KBM-7 (cell line): ENCODE results near the gene RPS18.
A peak's percentile ranks its signal among the peaks of the same experiment; 100 is the strongest.
"Not testable (repeated sequence)": the region's sequence is repeated elsewhere in the genome, so short reads cannot be mapped to it uniquely, and the experiment has no call there.

ENCODE experiments used
- DNase-seq: peaks from one replicate; pipeline ENCODE4 v3.0.0-alpha.2; 2015
- in situ Hi-C: fragments of 300-500 bp; cut with MboI; formaldehyde crosslinking; loops from 2 replicates; pipeline ENCODE4 v1.14.3; 2020; ENCODE audit warnings: low sequenced_read_pairs, low pct_unique_long_range_greater_than_20kb, mixed read lengths

Gene RPS18

GRCh38 chr6:33264015-33264414 is 7.9 kb upstream of the RPS18 start:
- no peak for DNase-seq
- in situ Hi-C loops: no loop called here

- in situ Hi-C loops: loop anchor here (10.0 kb wide), 1 partner anchor 134 kb away; no protein-coding TSS in a partner anchor
- no peak for DNase-seq
Measured at GRCh38 chr6:33271117-33271467, 783 bp upstream of the RPS18 start.

GRCh38 chr6:33272275-33273128 is 627 bp downstream of the RPS18 start:
- in situ Hi-C loops: loop anchor here (10.0 kb wide), 1 partner anchor 132 kb away; no protein-coding TSS in a partner anchor
- no peak for DNase-seq

GRCh38 chr6:33273129-33273923 is 1.5 kb downstream of the RPS18 start:
- DNase-seq: no peak
- in situ Hi-C loops: loop anchor here (10.0 kb wide), 1 partner anchor 131 kb away; no protein-coding TSS in a partner anchor

- in situ Hi-C loops: loop anchor here (10.0 kb wide), 1 partner anchor 131 kb away; no protein-coding TSS in a partner anchor
Measured at GRCh38 chr6:33273924-33274902, 2.3 kb downstream of the RPS18 start.

GRCh38 chr6:33275795-33276580 is 4.1 kb downstream of the RPS18 start:
- in situ Hi-C loops: loop anchor here (10.0 kb wide), 1 partner anchor 129 kb away; no protein-coding TSS in a partner anchor
- DNase-seq: not testable (repeated sequence)

More at GRCh38 chr6:33273924-33274902, 2.3 kb downstream of the RPS18 start:
- no peak for DNase-seq

- no peak for DNase-seq
- in situ Hi-C loops: loop anchor here (10.0 kb wide), 1 partner anchor 128 kb away; no protein-coding TSS in a partner anchor
Measured at GRCh38 chr6:33276581-33276863, 4.6 kb downstream of the RPS18 start.

- in situ Hi-C loops: loop anchor here (10.0 kb wide), 1 partner anchor 128 kb away; no protein-coding TSS in a partner anchor
Measured at GRCh38 chr6:33276864-33277662, 5.2 kb downstream of the RPS18 start, which contains the start of gene B3GALT4. B3GALT4 (plus strand) TSS chr6:33277123; CDS start chr6:33277420, 297 bp downstream.

GRCh38 chr6:33277663-33278391 is 6.0 kb downstream of the RPS18 start:
- DNase-seq: no peak
- in situ Hi-C loops: loop anchor here (10.0 kb wide), 1 partner anchor 127 kb away; no protein-coding TSS in a partner anchor

More at GRCh38 chr6:33276864-33277662, 5.2 kb downstream of the RPS18 start, which contains the start of gene B3GALT4:
- DNase-seq: peak; percentile 85

GRCh38 chr6:33278392-33278741 is 6.5 kb downstream of the RPS18 start:
- in situ Hi-C loops: loop anchor here (10.0 kb wide), 1 partner anchor 126 kb away; no protein-coding TSS in a partner anchor
- no peak for DNase-seq

- in situ Hi-C loops: loop anchor here (10.0 kb wide), 1 partner anchor 126 kb away; no protein-coding TSS in a partner anchor
Measured at GRCh38 chr6:33278810-33279209, 6.9 kb downstream of the RPS18 start.

GRCh38 chr6:33279257-33279695 is 7.4 kb downstream of the RPS18 start:
- DNase-seq: no peak
- in situ Hi-C loops: loop anchor here (10.0 kb wide), 1 partner anchor 126 kb away; no protein-coding TSS in a partner anchor

More at GRCh38 chr6:33278810-33279209, 6.9 kb downstream of the RPS18 start:
- DNase-seq: no peak

GRCh38 chr6:33279971-33280511 is 8.2 kb downstream of the RPS18 start:
- in situ Hi-C loops: loop anchor here (10.0 kb wide), 1 partner anchor 125 kb away; no protein-coding TSS in a partner anchor
- DNase-seq: peak; percentile 91

- in situ Hi-C loops: no loop called here
- no peak for DNase-seq
Measured at GRCh38 chr6:33280539-33280938, 8.7 kb downstream of the RPS18 start.

GRCh38 chr6:33285214-33285613 is 13.3 kb downstream of the RPS18 start:
- in situ Hi-C loops, DNase-seq: not testable (repeated sequence)
